K562 (cell line): Measurements from ENCODE around the gene KNDC1. TPM values are rescaled to one million over a fixed set of nuclear protein-coding genes. Genes with fewer than 3 reads are reported as not detected.
A peak's percentile ranks its signal among the peaks of the same experiment; 100 is the strongest.

Source experiments
- ADNP ChIP-seq: fragments of 200-800 bp; sonication (Bioruptor generic); IDR thresholded peaks from 2 replicates; pipeline ENCODE4 v1.6.1; 2016; ENCODE audit warnings: missing genetic modification characterization, missing compliant biosample characterization
- BDP1 ChIP-seq: IDR thresholded peaks from 3 replicates; pipeline ENCODE4 v1.6.1; 2011; ENCODE audit not compliant: insufficient read length, insufficient read depth
- BRD9 ChIP-seq: fragments of 450-650 bp; IDR thresholded peaks from 2 replicates; pipeline ENCODE4 v1.6.1; 2018; ENCODE audit warnings: low read depth; ENCODE audit not compliant: partially characterized antibody
- GTF2F1 ChIP-seq: IDR thresholded peaks from 2 replicates; pipeline ENCODE4 v1.6.1; 2011; ENCODE audit warnings: low read depth, low read length, improper control_type of control experiment
- HNRNPUL1 ChIP-seq: fragments of 200-400 bp; formaldehyde crosslinking; IDR thresholded peaks from 2 replicates; pipeline ENCODE4 v1.6.1; 2017; ENCODE audit warnings: low read length
- NFIC ChIP-seq: fragments of 450-650 bp; IDR thresholded peaks from 2 replicates; pipeline ENCODE4 v1.6.1; 2017; ENCODE audit warnings: mild to moderate bottlenecking, inconsistent platforms
- PPARD ChIP-seq: fragments of 250-450 bp; sonication (Bioruptor Pico); IDR thresholded peaks from 2 replicates; pipeline ENCODE4 v1.8.0; 2022; ENCODE audit warnings: inconsistent platforms, mild to moderate bottlenecking, moderate library complexity
- PTBP1 ChIP-seq: fragments of 200-400 bp; formaldehyde crosslinking; IDR thresholded peaks from 2 replicates; pipeline ENCODE4 v1.6.1; 2017; ENCODE audit warnings: low read depth, low read length
- PYGO2 ChIP-seq: fragments of 450-650 bp; IDR thresholded peaks from 2 replicates; pipeline ENCODE4 v1.6.1; 2016; ENCODE audit warnings: mild to moderate bottlenecking, missing genetic modification characterization, moderate library complexity, missing compliant biosample characterization
- RBBP5 ChIP-seq: fragments of 200-600 bp; sonication (generic); IDR thresholded peaks from 2 replicates; pipeline ENCODE4 v1.6.1; 2012; ENCODE audit warnings: borderline replicate concordance, mild to moderate bottlenecking, low read length, control low read depth, inconsistent platforms; ENCODE audit not compliant: insufficient read depth, poor library complexity, severe bottlenecking
- SIX5 ChIP-seq, 2 experiments: IDR thresholded peaks; 2 replicates each; pipeline ENCODE4 v1.6.1; 2011; ENCODE audit warnings: low read length in 2 of 2, borderline replicate concordance in 1 of 2, low read depth in 1 of 2, mild to moderate bottlenecking in 1 of 2, moderate library complexity in 1 of 2; ENCODE audit not compliant: insufficient read depth in 1 of 2
- U2AF2 ChIP-seq: fragments of 200-400 bp; formaldehyde crosslinking; optimal IDR thresholded peaks from 2 replicates; pipeline ENCODE3; 2017; ENCODE audit warnings: low read depth, mild to moderate bottlenecking, low read length
- WHSC1 ChIP-seq: IDR thresholded peaks from one replicate; pipeline ENCODE4 v1.6.1; 2012; ENCODE audit warnings: low read length, control low read depth, inconsistent platforms
- XRCC3 ChIP-seq: fragments of 450-650 bp; IDR thresholded peaks from 2 replicates; pipeline ENCODE4 v1.6.1; 2017; ENCODE audit warnings: mild to moderate bottlenecking, moderate library complexity
- ZNF316 ChIP-seq: fragments of 450-650 bp; IDR thresholded peaks from 2 replicates; pipeline ENCODE4 v1.6.1; 2016
- ZNF79 ChIP-seq: fragments of 250-450 bp; sonication (Bioruptor Pico); IDR thresholded peaks from 2 replicates; pipeline ENCODE4 v1.4.0; 2020; ENCODE audit warnings: low read depth, mild to moderate bottlenecking, moderate library complexity
- polyA plus RNA-seq, 8 experiments: library from polyadenylated mRNA; depleted of rRNA in 4 of 8; stranded (reverse) in 5 of 8; unstranded in 3 of 8; fragments of >200 nt; fragmentation: Nextera tagmentation in 2 of 8; fragmentation: Illumina TruSeq in 1 of 8; extraction: Ambion mirVana in 2 of 8; extraction: Trizol in 1 of 8; gene quantifications; 2 replicates each; pipeline versions ENCODE4 v1.2.1 to v1.2.3, GENCODE V29; 2011 to 2014; ENCODE audit warnings: inconsistent platforms in 1 of 8, missing spikeins in 1 of 8
- total RNA-seq, 7 experiments: library from RNA; depleted of rRNA in 6 of 7; stranded (reverse); fragments of >200 nt in 6 of 7; fragmentation: Illumina TruSeq in 2 of 7; extraction: Trizol in 2 of 7; gene quantifications; 2 replicates each; pipeline versions ENCODE4 v1.2.1 to v1.2.3, GENCODE V29; 2011 to 2021; ENCODE audit warnings: low replicate concordance in 1 of 7
- TF ChIP-seq, protein P1 (sequence below): sonication (generic); formaldehyde crosslinking; IDR thresholded peaks from 2 replicates; pipeline ENCODE4 v1.8.1; 2023; ENCODE audit warnings: mild to moderate bottlenecking, missing genetic modification reagents, moderate library complexity
- TF ChIP-seq, protein P2 (sequence below): sonication (generic); formaldehyde crosslinking; IDR thresholded peaks from 2 replicates; pipeline ENCODE4 v1.8.0; 2022; ENCODE audit warnings: missing genetic modification reagents, mild to moderate bottlenecking, borderline replicate concordance
- TF ChIP-seq, protein P3 (sequence below): sonication (generic); formaldehyde crosslinking; IDR thresholded peaks from 2 replicates; pipeline ENCODE4 v1.5.0; 2020; ENCODE audit warnings: missing genetic modification reagents
- TF ChIP-seq, protein P4 (sequence below), 2 experiments: fragments of 450-650 bp in 1 of 2; sonication (generic) in 1 of 2; formaldehyde crosslinking; conservative IDR thresholded peaks; 2 replicates each; pipeline versions ENCODE4 v1.4.0 to v1.8.1; 2020 to 2022; ENCODE audit warnings: mild to moderate bottlenecking in 1 of 2, missing genetic modification reagents in 1 of 2
- TF ChIP-seq, protein P5 (sequence below): sonication (generic); formaldehyde crosslinking; IDR thresholded peaks from 2 replicates; pipeline ENCODE4 v1.8.1; 2023; ENCODE audit warnings: mild to moderate bottlenecking, missing genetic modification reagents

The KNDC1 gene
- total and polyA plus RNA-seq, 9 of the 15 experiments (the other 6 are each of a cell fraction or from before 2014, with no cell fraction given): 0.07 to 0.26 (median 0.11) TPM; not detected in 6

DNA sequence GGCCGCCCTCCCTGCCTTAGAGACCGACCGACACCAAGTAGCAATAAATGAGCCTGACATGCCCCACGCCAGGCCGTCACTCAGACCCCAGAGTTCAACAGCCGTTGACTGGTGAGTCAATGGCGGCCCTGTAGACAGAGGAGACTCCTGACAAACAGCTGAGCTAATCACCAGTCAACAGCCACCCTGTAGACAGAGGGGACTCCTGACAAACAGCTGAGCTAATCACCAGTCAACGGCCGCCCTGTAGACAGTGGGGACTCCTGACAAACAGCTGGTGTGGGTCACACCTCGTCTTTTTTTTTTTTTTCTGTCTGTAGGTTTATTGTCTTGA is 16.9 kb upstream of the KNDC1 start (continued):
- TF ChIP-seq PTBP1 (no peak), SIX5 (IDR thresholded peaks at IDR 0.05; ENCODE audit: borderline replicate concordance in 1 of 2, insufficient read depth in 1 of 2, low read depth in 1 of 2, low read length in 2 of 2) (no peak), GTF2F1 (no peak), U2AF2 (no peak), PYGO2 (no peak), ZNF79 (CRISPR knock-in tag) (no peak), XRCC3 (no peak), BRD9 (no peak), RBBP5 (no peak), HNRNPUL1 (no peak), NFIC (peak; percentile 77), PPARD (no peak), ZNF316 (peak; percentile 33; the same call in 1 of the 2 replicates), BDP1 (no peak), WHSC1 (no peak), ADNP (tag) (no peak)
- TF ChIP-seq, protein P1, sequence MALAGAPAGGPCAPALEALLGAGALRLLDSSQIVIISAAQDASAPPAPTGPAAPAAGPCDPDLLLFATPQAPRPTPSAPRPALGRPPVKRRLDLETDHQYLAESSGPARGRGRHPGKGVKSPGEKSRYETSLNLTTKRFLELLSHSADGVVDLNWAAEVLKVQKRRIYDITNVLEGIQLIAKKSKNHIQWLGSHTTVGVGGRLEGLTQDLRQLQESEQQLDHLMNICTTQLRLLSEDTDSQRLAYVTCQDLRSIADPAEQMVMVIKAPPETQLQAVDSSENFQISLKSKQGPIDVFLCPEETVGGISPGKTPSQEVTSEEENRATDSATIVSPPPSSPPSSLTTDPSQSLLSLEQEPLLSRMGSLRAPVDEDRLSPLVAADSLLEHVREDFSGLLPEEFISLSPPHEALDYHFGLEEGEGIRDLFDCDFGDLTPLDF (CRISPR knock-in tag): no peak
- TF ChIP-seq, protein P2, sequence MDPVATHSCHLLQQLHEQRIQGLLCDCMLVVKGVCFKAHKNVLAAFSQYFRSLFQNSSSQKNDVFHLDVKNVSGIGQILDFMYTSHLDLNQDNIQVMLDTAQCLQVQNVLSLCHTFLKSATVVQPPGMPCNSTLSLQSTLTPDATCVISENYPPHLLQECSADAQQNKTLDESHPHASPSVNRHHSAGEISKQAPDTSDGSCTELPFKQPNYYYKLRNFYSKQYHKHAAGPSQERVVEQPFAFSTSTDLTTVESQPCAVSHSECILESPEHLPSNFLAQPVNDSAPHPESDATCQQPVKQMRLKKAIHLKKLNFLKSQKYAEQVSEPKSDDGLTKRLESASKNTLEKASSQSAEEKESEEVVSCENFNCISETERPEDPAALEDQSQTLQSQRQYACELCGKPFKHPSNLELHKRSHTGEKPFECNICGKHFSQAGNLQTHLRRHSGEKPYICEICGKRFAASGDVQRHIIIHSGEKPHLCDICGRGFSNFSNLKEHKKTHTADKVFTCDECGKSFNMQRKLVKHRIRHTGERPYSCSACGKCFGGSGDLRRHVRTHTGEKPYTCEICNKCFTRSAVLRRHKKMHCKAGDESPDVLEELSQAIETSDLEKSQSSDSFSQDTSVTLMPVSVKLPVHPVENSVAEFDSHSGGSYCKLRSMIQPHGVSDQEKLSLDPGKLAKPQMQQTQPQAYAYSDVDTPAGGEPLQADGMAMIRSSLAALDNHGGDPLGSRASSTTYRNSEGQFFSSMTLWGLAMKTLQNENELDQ (CRISPR knock-in tag): no peak
- TF ChIP-seq, protein P3, sequence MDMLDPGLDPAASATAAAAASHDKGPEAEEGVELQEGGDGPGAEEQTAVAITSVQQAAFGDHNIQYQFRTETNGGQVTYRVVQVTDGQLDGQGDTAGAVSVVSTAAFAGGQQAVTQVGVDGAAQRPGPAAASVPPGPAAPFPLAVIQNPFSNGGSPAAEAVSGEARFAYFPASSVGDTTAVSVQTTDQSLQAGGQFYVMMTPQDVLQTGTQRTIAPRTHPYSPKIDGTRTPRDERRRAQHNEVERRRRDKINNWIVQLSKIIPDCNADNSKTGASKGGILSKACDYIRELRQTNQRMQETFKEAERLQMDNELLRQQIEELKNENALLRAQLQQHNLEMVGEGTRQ (CRISPR knock-in tag): no peak
- TF ChIP-seq, protein P4, sequence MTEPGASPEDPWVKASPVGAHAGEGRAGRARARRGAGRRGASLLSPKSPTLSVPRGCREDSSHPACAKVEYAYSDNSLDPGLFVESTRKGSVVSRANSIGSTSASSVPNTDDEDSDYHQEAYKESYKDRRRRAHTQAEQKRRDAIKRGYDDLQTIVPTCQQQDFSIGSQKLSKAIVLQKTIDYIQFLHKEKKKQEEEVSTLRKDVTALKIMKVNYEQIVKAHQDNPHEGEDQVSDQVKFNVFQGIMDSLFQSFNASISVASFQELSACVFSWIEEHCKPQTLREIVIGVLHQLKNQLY (CRISPR knock-in tag; conservative IDR thresholded peaks at IDR 0.05): no peak
- TF ChIP-seq, protein P5, sequence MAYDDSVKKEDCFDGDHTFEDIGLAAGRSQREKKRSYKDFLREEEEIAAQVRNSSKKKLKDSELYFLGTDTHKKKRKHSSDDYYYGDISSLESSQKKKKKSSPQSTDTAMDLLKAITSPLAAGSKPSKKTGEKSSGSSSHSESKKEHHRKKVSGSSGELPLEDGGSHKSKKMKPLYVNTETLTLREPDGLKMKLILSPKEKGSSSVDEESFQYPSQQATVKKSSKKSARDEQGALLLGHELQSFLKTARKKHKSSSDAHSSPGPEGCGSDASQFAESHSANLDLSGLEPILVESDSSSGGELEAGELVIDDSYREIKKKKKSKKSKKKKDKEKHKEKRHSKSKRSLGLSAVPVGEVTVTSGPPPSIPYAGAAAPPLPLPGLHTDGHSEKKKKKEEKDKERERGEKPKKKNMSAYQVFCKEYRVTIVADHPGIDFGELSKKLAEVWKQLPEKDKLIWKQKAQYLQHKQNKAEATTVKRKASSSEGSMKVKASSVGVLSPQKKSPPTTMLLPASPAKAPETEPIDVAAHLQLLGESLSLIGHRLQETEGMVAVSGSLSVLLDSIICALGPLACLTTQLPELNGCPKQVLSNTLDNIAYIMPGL (CRISPR knock-in tag): no peak
